ENCODE data around the gene KCNMA1. TPM values are rescaled to one million over a fixed set of nuclear protein-coding genes. Genes with fewer than 3 reads are reported as not detected.

KCNMA1 gene
- total RNA-seq, 1 experiment from 2014 or later: 0.45 TPM

DNA sequence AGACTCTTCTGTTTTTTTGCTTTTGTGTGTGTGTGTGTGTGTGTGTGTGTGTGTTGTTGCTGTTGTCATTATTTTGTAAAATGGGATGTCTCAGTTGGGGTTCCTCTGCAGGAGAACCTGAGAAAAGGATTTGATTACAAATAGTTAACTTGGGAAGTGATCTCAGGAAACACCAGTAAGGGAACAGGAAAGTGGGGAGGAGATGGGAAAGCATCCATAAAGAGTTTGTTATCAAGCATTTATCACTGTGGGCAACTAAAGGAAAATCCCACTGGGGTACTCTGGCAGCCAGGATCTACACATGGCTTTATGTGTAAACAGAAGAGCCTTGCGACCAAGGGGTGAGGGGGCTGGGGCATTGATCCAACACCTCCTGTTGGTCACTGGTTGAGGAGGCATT lies 485.4 kb downstream of the KCNMA1 start:
- no TSS peak for BruUV-seq (replicated peaks)
- Mint-ChIP-seq H3K36me3 (ENCODE audit: insufficient read depth, unreplicated experiment) (no peaks in the 10 kb centered on the region), H3K9me3 (ENCODE audit: low read depth, unreplicated experiment) (no peaks in the 10 kb centered on the region), H3K4me1 (ENCODE audit: low read depth, unreplicated experiment) (no peaks in the 10 kb centered on the region), H3K4me3 (ENCODE audit: low read depth, unreplicated experiment) (no peak overlapping the region), H3K27me3 (ENCODE audit: unreplicated experiment) (peaks cover 40% of the 10 kb centered on the region), H3K27ac (ENCODE audit: unreplicated experiment) (no peak overlapping the region)
- intact Hi-C loops (cut with micrococcal nuclease; ENCODE audit: unreplicated experiment): no loop called here
- no peak for DNase-seq
- TF ChIP-seq, protein P1, sequence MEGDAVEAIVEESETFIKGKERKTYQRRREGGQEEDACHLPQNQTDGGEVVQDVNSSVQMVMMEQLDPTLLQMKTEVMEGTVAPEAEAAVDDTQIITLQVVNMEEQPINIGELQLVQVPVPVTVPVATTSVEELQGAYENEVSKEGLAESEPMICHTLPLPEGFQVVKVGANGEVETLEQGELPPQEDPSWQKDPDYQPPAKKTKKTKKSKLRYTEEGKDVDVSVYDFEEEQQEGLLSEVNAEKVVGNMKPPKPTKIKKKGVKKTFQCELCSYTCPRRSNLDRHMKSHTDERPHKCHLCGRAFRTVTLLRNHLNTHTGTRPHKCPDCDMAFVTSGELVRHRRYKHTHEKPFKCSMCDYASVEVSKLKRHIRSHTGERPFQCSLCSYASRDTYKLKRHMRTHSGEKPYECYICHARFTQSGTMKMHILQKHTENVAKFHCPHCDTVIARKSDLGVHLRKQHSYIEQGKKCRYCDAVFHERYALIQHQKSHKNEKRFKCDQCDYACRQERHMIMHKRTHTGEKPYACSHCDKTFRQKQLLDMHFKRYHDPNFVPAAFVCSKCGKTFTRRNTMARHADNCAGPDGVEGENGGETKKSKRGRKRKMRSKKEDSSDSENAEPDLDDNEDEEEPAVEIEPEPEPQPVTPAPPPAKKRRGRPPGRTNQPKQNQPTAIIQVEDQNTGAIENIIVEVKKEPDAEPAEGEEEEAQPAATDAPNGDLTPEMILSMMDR (IDR thresholded peaks at IDR 0.05; ENCODE audit: unreplicated experiment): no peak
- CTCF ChIA-PET: no interaction called here

DNA sequence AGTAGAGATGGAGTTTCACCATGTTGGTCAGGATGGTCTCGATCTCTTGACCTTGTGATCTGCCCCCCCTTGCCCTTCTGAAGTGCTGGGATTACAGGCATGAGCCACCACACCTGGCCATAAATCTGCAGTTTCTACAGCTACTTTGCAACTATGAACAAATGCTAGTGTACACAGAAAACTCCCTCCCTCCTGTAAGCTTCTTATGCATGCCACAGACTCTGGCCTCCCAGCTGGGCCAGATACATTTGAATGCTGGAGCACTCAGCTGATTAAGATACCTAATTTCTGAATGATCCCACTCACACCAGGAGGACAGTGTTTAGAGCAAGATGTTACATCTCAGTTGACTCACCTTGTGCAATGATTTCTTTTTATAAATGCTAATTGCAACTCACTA lies 486.2 kb downstream of the KCNMA1 start:
- no peak overlapping the region for H3K27ac Mint-ChIP-seq (ENCODE audit: unreplicated experiment)
- no peak for DNase-seq
- no peaks in the 10 kb centered on the region for H3K4me1 Mint-ChIP-seq (ENCODE audit: low read depth, unreplicated experiment)
- TF ChIP-seq, protein P1 (IDR thresholded peaks at IDR 0.05; ENCODE audit: unreplicated experiment): no peak
- no peaks in the 10 kb centered on the region for H3K9me3 Mint-ChIP-seq (ENCODE audit: low read depth, unreplicated experiment)
- no peak overlapping the region for H3K4me3 Mint-ChIP-seq (ENCODE audit: low read depth, unreplicated experiment)
- peaks cover 48% of the 10 kb centered on the region for H3K27me3 Mint-ChIP-seq (ENCODE audit: unreplicated experiment)
- BruUV-seq (replicated peaks): no TSS peak
- CTCF ChIA-PET: no interaction called here
- H3K36me3 Mint-ChIP-seq (ENCODE audit: insufficient read depth, unreplicated experiment): no peaks in the 10 kb centered on the region
- intact Hi-C loops (cut with micrococcal nuclease; ENCODE audit: unreplicated experiment): no loop called here

DNA sequence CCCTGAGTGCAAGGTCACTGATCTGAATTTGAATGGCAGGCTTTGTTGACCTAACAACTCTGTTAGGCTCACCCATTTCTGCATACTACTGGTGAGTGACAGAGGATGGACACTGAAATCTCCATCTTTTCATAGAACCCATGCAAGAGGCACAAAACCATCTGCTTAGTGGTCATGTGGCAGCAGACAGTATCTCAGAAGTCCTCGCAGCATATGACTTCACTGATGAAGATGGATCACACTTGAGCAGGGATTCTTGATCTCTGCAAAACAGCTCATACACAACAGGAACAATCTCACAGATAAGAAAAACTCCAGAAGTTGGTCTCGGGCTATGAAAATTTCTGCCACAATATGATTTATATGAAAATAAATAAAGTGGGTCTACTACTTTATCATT lies 487.9 kb downstream of the KCNMA1 start:
- no peaks in the 10 kb centered on the region for H3K4me1 Mint-ChIP-seq (ENCODE audit: low read depth, unreplicated experiment)

DNA sequence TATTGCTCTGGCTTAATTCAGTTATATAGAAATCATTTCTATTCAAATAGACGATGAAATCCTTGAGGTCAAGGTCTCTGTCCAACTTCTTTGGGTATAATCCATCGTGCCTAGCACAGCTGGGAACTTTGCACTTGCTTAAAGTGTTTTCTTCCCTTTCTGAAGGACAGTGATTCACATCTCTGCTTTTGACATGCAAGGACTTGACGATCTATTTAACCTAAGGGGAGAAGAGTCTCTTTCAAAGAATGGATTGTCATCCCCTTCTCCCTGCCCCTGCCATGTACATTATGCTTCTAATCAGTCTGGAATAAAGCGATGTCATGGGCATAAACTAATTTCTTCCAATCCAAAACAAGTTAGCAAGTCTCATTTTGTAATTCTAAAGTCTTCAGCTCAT lies 488.6 kb downstream of the KCNMA1 start:
- BruUV-seq (replicated peaks): no TSS peak
- CTCF ChIA-PET: no interaction called here
- H3K4me3 Mint-ChIP-seq (ENCODE audit: low read depth, unreplicated experiment): no peak overlapping the region
- H3K36me3 Mint-ChIP-seq (ENCODE audit: insufficient read depth, unreplicated experiment): no peaks in the 10 kb centered on the region
- H3K27ac Mint-ChIP-seq (ENCODE audit: unreplicated experiment): no peak overlapping the region
- TF ChIP-seq, protein P1 (IDR thresholded peaks at IDR 0.05; ENCODE audit: unreplicated experiment): no peak
- H3K4me1 Mint-ChIP-seq (ENCODE audit: low read depth, unreplicated experiment): no peaks in the 10 kb centered on the region
- peaks cover 66% of the 10 kb centered on the region for H3K27me3 Mint-ChIP-seq (ENCODE audit: unreplicated experiment)
- no peak for DNase-seq
- H3K9me3 Mint-ChIP-seq (ENCODE audit: low read depth, unreplicated experiment): no peaks in the 10 kb centered on the region
- intact Hi-C loops (cut with micrococcal nuclease; ENCODE audit: unreplicated experiment): no loop called here

More for the DNA sequence above, 487.9 kb downstream of the KCNMA1 start:
- Mint-ChIP-seq H3K4me3 (ENCODE audit: low read depth, unreplicated experiment) (no peak overlapping the region), H3K27ac (ENCODE audit: unreplicated experiment) (no peak overlapping the region), H3K9me3 (ENCODE audit: low read depth, unreplicated experiment) (no peaks in the 10 kb centered on the region), H3K27me3 (ENCODE audit: unreplicated experiment) (peaks cover 60% of the 10 kb centered on the region), H3K36me3 (ENCODE audit: insufficient read depth, unreplicated experiment) (no peaks in the 10 kb centered on the region)
- CTCF ChIA-PET: no interaction called here
- intact Hi-C loops (cut with micrococcal nuclease; ENCODE audit: unreplicated experiment): no loop called here
- BruUV-seq (replicated peaks): no TSS peak
- TF ChIP-seq, protein P1 (IDR thresholded peaks at IDR 0.05; ENCODE audit: unreplicated experiment): no peak
- DNase-seq: no peak
